Neutrophil (primary cell): Measurements from ENCODE around the gene IL1R2.

ENCODE experiments used
- H3K27ac ChIP-seq: fragments of 200-600 bp; sonication (generic); 2 replicates; pipeline ENCODE4 v1.5.1; 2016; ENCODE audit warnings: mild to moderate bottlenecking, moderate library complexity
- H3K27me3 ChIP-seq: fragments of 200-600 bp; sonication (generic); 2 replicates; pipeline ENCODE4 v1.6.0; 2016; ENCODE audit warnings: mild to moderate bottlenecking
- H3K36me3 ChIP-seq: fragments of 200-600 bp; sonication (generic); 2 replicates; pipeline ENCODE4 v1.5.1; 2017
- H3K4me1 ChIP-seq, 2 experiments: fragments of 200-600 bp in 1 of 2; sonication (generic) in 1 of 2; 1 replicate in 1 of 2; 2 replicates in 1 of 2; pipeline versions ENCODE4 v1.5.1 to v1.6.1; 2013 to 2016; ENCODE audit warnings: low read depth in 1 of 2, low read length in 1 of 2, mild to moderate bottlenecking in 1 of 2, moderate library complexity in 1 of 2; ENCODE audit not compliant: control insufficient read depth in 1 of 2, insufficient read depth in 1 of 2
- H3K4me3 ChIP-seq, 2 experiments: fragments of 200-600 bp in 1 of 2; sonication (generic) in 1 of 2; 1 replicate in 1 of 2; 2 replicates in 1 of 2; pipeline ENCODE4 v1.5.1; 2013 to 2016; ENCODE audit warnings: low read depth in 1 of 2, low read length in 1 of 2, mild to moderate bottlenecking in 1 of 2, moderate library complexity in 1 of 2
- H3K9me3 ChIP-seq: fragments of 200-600 bp; sonication (generic); 2 replicates; pipeline ENCODE4 v1.5.1; 2016
- CTCF ChIP-seq: fragments of 200-600 bp; sonication (generic); IDR thresholded peaks from 2 replicates; pipeline ENCODE4 v1.5.1; 2016; ENCODE audit warnings: antibody characterized with exemption

The IL1R2 gene

DNA sequence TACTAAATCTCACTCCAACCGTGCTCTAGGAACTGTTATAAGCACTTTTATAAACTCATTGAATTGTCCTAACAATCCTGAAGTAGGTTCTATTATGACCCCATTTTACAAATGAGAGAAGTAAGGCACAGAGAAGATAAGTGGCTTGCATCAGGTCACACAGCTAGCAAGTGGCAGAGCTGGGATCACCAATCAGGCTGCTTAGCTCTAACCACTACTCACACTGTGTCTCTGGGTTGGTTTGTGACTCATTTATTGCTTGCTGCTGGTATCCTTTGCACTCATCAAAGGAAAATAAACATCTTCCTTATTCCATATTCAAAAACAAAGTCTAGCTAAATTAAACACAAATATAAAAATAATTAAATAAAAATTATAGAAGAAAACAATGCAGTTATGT lies 42.5 kb upstream of the IL1R2 start:
- no peaks in the 10 kb centered on the region for H3K36me3 ChIP-seq
- TF ChIP-seq CTCF = no peak
- H3K27me3 ChIP-seq = no peaks in the 10 kb centered on the region
- H3K4me3 ChIP-seq = no peak overlapping the region
- H3K27ac ChIP-seq = no peak overlapping the region
- H3K4me1 ChIP-seq = peaks cover 7 to 10% of the 10 kb centered on the region in 2 experiments
- no peaks in the 10 kb centered on the region for H3K9me3 ChIP-seq

DNA sequence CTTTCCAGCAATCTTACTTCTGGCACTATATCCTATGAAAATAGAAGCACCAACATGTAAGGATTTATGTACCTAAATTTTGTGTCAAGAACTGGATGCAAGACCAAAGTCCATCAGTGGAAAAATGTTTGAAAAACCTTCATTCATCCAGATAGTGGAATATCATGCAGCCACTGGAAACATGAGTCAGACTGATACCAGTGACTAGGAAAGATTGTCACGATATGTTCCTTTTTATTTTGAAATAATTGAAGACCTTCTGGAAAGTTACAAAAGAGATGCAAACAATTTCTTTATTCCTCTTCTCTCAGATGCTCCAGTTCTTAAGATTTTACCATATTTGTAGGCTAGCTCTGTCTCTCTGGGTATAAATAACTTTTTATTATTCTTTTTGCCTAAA lies 40.5 kb upstream of the IL1R2 start:
- Histone ChIP-seq H3K27ac (no peak overlapping the region), H3K27me3 (no peaks in the 10 kb centered on the region)

GRCh38 chr2:101952551-101952950 lies 39.2 kb upstream of the IL1R2 start:
- H3K27me3 ChIP-seq = no peaks in the 10 kb centered on the region
- no peaks in the 10 kb centered on the region for H3K9me3 ChIP-seq
- no peak overlapping the region for H3K27ac ChIP-seq
- H3K4me1 ChIP-seq = peaks cover 19 to 24% of the 10 kb centered on the region in 2 experiments
- TF ChIP-seq CTCF = no peak
- H3K36me3 ChIP-seq = no peaks in the 10 kb centered on the region
- H3K4me3 ChIP-seq = no peak overlapping the region

More for the DNA sequence above, 40.5 kb upstream of the IL1R2 start:
- no peaks in the 10 kb centered on the region for H3K36me3 ChIP-seq
- peaks cover 7 to 12% of the 10 kb centered on the region in 2 experiments for H3K4me1 ChIP-seq
- H3K9me3 ChIP-seq = no peaks in the 10 kb centered on the region
- TF ChIP-seq CTCF = no peak
- no peak overlapping the region for H3K4me3 ChIP-seq

- Histone ChIP-seq H3K27ac (peak overlapping the region; percentile 95), H3K4me3 (peak overlapping the region in 1 of 2 experiments; percentile 43), H3K36me3 (no peaks in the 10 kb centered on the region)
Observed at GRCh38 chr2:101956465-101957438, 35.0 kb upstream of the IL1R2 start.

DNA sequence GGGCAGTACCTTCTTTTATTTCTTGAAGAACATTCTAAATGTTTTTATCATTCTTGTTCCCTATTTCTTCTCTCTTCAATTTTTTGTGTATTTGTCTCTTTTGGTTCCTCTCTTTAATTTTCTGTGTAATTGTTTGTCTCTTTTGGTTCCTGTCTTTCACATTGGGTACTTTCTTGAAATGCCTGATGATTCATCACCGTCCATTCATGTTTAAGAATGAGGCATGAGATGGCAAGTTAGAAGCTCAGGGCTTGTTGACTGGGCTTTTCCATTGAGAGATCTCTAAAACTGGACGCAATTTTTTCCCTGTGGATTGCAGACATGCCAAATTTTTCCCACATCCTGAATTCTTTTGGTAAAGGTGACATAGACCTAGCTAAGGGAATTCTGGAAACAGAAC lies 33.7 kb upstream of the IL1R2 start:
- H3K27me3 ChIP-seq = no peaks in the 10 kb centered on the region
- H3K4me1 ChIP-seq = peaks cover 67 to 71% of the 10 kb centered on the region in 2 experiments
- peak overlapping the region; percentile 95 for H3K27ac ChIP-seq
- H3K4me3 ChIP-seq = peak overlapping the region; percentile 28 to 43
- H3K36me3 ChIP-seq = no peaks in the 10 kb centered on the region
- no peaks in the 10 kb centered on the region for H3K9me3 ChIP-seq
- no peak for TF ChIP-seq CTCF

More at GRCh38 chr2:101956465-101957438, 35.0 kb upstream of the IL1R2 start:
- no peak for TF ChIP-seq CTCF
- peaks cover 54 to 59% of the 10 kb centered on the region in 2 experiments for H3K4me1 ChIP-seq
- no peaks in the 10 kb centered on the region for H3K9me3 ChIP-seq
- H3K27me3 ChIP-seq = no peaks in the 10 kb centered on the region
